ENCODE measurements around the gene ACOX3. TPM values are rescaled to one million over a fixed set of nuclear protein-coding genes. Genes with fewer than 3 reads are reported as not detected.

ACOX3 gene
- total and polyA plus RNA-seq, 4 donors: 11.4 to 24.6 (median 13.6) TPM

DNA sequence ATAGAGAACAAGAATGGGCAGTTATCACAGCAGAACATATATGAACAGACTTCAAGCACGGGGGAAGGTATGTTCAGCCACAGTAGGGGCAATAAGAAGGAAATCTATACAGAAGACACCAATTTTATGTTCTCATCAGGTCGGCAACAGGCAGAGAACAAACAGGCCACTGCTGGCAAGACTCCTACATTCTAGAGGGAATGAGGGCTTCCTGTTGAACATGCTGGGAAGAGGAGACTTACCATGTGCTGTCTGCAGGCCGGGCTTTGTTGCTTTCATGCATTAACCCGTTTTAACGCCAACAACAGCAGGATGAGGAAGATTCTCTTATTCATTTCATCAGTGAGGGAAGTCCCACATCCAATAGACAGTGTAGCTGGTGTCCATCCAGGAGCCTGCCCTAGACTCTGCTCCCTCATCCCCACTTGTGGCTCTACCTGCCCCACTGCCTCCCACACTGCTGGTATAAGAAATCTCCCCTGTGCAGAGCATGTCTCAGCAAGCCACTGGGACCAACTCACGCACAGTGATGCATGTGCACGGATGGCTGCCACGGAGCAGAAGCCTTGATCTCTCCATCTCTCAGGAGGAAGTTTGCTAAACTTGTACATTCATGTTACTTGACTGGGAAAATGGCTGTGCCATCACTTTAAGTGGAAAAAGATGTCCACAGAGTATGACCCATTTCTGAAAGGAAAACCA is 84.5 kb downstream of the ACOX3 start:
- TF ChIP-seq EGR1 (IDR thresholded peaks at IDR 0.05; ENCODE audit: low read depth in 2 of 2): no peak
- no peak for TF ChIP-seq JUND (IDR thresholded peaks at IDR 0.05)
- TF ChIP-seq FOXA1 (IDR thresholded peaks at IDR 0.05): no peak
- TF ChIP-seq, protein P1, sequence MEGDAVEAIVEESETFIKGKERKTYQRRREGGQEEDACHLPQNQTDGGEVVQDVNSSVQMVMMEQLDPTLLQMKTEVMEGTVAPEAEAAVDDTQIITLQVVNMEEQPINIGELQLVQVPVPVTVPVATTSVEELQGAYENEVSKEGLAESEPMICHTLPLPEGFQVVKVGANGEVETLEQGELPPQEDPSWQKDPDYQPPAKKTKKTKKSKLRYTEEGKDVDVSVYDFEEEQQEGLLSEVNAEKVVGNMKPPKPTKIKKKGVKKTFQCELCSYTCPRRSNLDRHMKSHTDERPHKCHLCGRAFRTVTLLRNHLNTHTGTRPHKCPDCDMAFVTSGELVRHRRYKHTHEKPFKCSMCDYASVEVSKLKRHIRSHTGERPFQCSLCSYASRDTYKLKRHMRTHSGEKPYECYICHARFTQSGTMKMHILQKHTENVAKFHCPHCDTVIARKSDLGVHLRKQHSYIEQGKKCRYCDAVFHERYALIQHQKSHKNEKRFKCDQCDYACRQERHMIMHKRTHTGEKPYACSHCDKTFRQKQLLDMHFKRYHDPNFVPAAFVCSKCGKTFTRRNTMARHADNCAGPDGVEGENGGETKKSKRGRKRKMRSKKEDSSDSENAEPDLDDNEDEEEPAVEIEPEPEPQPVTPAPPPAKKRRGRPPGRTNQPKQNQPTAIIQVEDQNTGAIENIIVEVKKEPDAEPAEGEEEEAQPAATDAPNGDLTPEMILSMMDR (IDR thresholded peaks at IDR 0.05; ENCODE audit: low read depth, low read length, missing input control): no peak
- TF ChIP-seq, protein P2, sequence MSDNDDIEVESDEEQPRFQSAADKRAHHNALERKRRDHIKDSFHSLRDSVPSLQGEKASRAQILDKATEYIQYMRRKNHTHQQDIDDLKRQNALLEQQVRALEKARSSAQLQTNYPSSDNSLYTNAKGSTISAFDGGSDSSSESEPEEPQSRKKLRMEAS (IDR thresholded peaks at IDR 0.05): no peak
- no peak for TF ChIP-seq TAF1 (conservative IDR thresholded peaks at IDR 0.05)
- TF ChIP-seq HNF4A (conservative IDR thresholded peaks at IDR 0.05): no peak
- TF ChIP-seq HNF4G (IDR thresholded peaks at IDR 0.05): no peak
- TF ChIP-seq, protein P3, sequence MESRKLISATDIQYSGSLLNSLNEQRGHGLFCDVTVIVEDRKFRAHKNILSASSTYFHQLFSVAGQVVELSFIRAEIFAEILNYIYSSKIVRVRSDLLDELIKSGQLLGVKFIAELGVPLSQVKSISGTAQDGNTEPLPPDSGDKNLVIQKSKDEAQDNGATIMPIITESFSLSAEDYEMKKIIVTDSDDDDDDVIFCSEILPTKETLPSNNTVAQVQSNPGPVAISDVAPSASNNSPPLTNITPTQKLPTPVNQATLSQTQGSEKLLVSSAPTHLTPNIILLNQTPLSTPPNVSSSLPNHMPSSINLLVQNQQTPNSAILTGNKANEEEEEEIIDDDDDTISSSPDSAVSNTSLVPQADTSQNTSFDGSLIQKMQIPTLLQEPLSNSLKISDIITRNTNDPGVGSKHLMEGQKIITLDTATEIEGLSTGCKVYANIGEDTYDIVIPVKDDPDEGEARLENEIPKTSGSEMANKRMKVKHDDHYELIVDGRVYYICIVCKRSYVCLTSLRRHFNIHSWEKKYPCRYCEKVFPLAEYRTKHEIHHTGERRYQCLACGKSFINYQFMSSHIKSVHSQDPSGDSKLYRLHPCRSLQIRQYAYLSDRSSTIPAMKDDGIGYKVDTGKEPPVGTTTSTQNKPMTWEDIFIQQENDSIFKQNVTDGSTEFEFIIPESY (IDR thresholded peaks at IDR 0.05): no peak
- TF ChIP-seq, protein P4, sequence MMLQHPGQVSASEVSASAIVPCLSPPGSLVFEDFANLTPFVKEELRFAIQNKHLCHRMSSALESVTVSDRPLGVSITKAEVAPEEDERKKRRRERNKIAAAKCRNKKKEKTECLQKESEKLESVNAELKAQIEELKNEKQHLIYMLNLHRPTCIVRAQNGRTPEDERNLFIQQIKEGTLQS (IDR thresholded peaks at IDR 0.05): no peak
- no peak for TF ChIP-seq GABPA (IDR thresholded peaks at IDR 0.05 in 1 of 2, conservative IDR thresholded peaks at IDR 0.05 in 1 of 2)
- no peak for TF ChIP-seq NR2F2 (IDR thresholded peaks at IDR 0.05)
- TF ChIP-seq RXRA (IDR thresholded peaks at IDR 0.05): no peak
- TF ChIP-seq, protein P5, sequence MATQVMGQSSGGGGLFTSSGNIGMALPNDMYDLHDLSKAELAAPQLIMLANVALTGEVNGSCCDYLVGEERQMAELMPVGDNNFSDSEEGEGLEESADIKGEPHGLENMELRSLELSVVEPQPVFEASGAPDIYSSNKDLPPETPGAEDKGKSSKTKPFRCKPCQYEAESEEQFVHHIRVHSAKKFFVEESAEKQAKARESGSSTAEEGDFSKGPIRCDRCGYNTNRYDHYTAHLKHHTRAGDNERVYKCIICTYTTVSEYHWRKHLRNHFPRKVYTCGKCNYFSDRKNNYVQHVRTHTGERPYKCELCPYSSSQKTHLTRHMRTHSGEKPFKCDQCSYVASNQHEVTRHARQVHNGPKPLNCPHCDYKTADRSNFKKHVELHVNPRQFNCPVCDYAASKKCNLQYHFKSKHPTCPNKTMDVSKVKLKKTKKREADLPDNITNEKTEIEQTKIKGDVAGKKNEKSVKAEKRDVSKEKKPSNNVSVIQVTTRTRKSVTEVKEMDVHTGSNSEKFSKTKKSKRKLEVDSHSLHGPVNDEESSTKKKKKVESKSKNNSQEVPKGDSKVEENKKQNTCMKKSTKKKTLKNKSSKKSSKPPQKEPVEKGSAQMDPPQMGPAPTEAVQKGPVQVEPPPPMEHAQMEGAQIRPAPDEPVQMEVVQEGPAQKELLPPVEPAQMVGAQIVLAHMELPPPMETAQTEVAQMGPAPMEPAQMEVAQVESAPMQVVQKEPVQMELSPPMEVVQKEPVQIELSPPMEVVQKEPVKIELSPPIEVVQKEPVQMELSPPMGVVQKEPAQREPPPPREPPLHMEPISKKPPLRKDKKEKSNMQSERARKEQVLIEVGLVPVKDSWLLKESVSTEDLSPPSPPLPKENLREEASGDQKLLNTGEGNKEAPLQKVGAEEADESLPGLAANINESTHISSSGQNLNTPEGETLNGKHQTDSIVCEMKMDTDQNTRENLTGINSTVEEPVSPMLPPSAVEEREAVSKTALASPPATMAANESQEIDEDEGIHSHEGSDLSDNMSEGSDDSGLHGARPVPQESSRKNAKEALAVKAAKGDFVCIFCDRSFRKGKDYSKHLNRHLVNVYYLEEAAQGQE (IDR thresholded peaks at IDR 0.05): no peak
- no peak for TF ChIP-seq YY1 (IDR thresholded peaks at IDR 0.05)
- DNase-seq (ENCODE audit: low spot score): no peak

More for the DNA sequence above, 84.5 kb downstream of the ACOX3 start:
- Histone ChIP-seq H3K4me1 (ENCODE audit: control insufficient read depth in 4 of 4, insufficient read depth in 4 of 4, low read length in 3 of 4) (no peaks in the 10 kb centered on the region), H3K9ac (ENCODE audit: low read depth in 1 of 2, low read length in 2 of 2) (no peak overlapping the region), H3K27ac (ENCODE audit: low read depth in 1 of 2, low read length in 2 of 2) (no peak overlapping the region), H3K9me3 (ENCODE audit: control insufficient read depth in 4 of 4, low read length in 3 of 4) (no peaks in the 10 kb centered on the region), H3K36me3 (ENCODE audit: control insufficient read depth in 4 of 4, insufficient read depth in 3 of 4, low read depth in 1 of 4, low read length in 3 of 4) (no peaks in the 10 kb centered on the region), H3K27me3 (ENCODE audit: control insufficient read depth in 4 of 4, insufficient read depth in 4 of 4, low read length in 3 of 4) (peaks cover 0 to 2% (median 0%) of the 10 kb centered on the region in 4 donors), H3K4me3 (ENCODE audit: low read depth in 1 of 3, low read length in 3 of 3) (no peak overlapping the region)
- 75% methylated on average over 8 of the region's 8 CpGs for WGBS

Measured in liver (tissue), 9 donors.